Smooth muscle cell (in vitro differentiated cells): ENCODE measurements around the gene CSAD. TPM values are rescaled to one million over a fixed set of nuclear protein-coding genes. Genes with fewer than 3 reads are reported as not detected.

Experiments used
- DNase-seq: peaks from one replicate; lab custom pipeline; 2025; ENCODE audit not compliant: unreplicated experiment; lab: John Stamatoyannopoulos, UW
- H2AFZ ChIP-seq: fragments of 200-600 bp; sonication (generic); 2 replicates; pipeline ENCODE4 v1.6.0; 2016; ENCODE audit warnings: antibody characterized with exemption, low read depth, mild to moderate bottlenecking
- H3F3A ChIP-seq: fragments of 200-600 bp; sonication (generic); 2 replicates; pipeline ENCODE4 v1.6.0; 2017; ENCODE audit warnings: antibody characterized with exemption, low read depth
- H3K27ac ChIP-seq: fragments of 200-600 bp; sonication (generic); 2 replicates; pipeline ENCODE4 v1.5.1; 2016; ENCODE audit warnings: low read depth, mild to moderate bottlenecking
- H3K27me3 ChIP-seq: fragments of 200-600 bp; sonication (generic); 2 replicates; pipeline ENCODE4 v1.6.1; 2016; ENCODE audit warnings: low read depth, mild to moderate bottlenecking
- H3K36me3 ChIP-seq: fragments of 200-600 bp; sonication (generic); 2 replicates; pipeline ENCODE4 v1.5.1; 2016; ENCODE audit warnings: low read depth
- H3K4me1 ChIP-seq: fragments of 200-600 bp; sonication (generic); 2 replicates; pipeline ENCODE4 v1.5.1; 2016; ENCODE audit warnings: low read depth
- H3K4me2 ChIP-seq: fragments of 200-600 bp; sonication (generic); 2 replicates; pipeline ENCODE4 v1.6.0; 2016; ENCODE audit warnings: mild to moderate bottlenecking
- H3K4me3 ChIP-seq: fragments of 200-600 bp; sonication (generic); 2 replicates; pipeline ENCODE4 v1.5.1; 2016; ENCODE audit warnings: mild to moderate bottlenecking
- H3K79me2 ChIP-seq: fragments of 200-600 bp; sonication (generic); 2 replicates; pipeline ENCODE4 v1.6.0; 2016; ENCODE audit warnings: low read depth, mild to moderate bottlenecking
- H3K9ac ChIP-seq: fragments of 200-600 bp; sonication (generic); 2 replicates; pipeline ENCODE4 v1.6.0; 2016; ENCODE audit warnings: low read depth
- H3K9me3 ChIP-seq: fragments of 200-600 bp; sonication (generic); replicated peaks from 2 replicates; pipeline ENCODE4 v1.5.1; 2016; ENCODE audit warnings: low read depth
- H4K20me1 ChIP-seq: fragments of 200-600 bp; sonication (generic); 2 replicates; pipeline ENCODE4 v1.6.0; 2016; ENCODE audit warnings: low read depth
- CTCF ChIP-seq: fragments of 200-600 bp; sonication (generic); IDR thresholded peaks from 2 replicates; pipeline ENCODE4 v1.5.1; 2017; ENCODE audit warnings: borderline replicate concordance, mild to moderate bottlenecking, antibody characterized with exemption; ENCODE audit not compliant: insufficient read depth, poor library complexity, severe bottlenecking
- WGBS: methylation state at CpG from one replicate; pipeline ENCODE4 v1.1.7; 2016; ENCODE audit warnings: low lambda C conversion rate; 5-methylcytosine and 5-hydroxymethylcytosine counted together
- polyA plus RNA-seq: library from polyadenylated mRNA; unstranded; fragments of >200 nt; fragmentation: Nextera tagmentation; extraction: Ambion mirVana; gene quantifications from 2 replicates; pipeline ENCODE4 v1.2.1, GENCODE V29; 2016
- total RNA-seq: library from RNA; depleted of rRNA; stranded (reverse); fragments of >200 nt; gene quantifications from 2 replicates; pipeline ENCODE4 v1.2.3, GENCODE V29; 2014

CSAD gene
- total and polyA plus RNA-seq, 2 experiments from 2014 or later, result 4.8 to 10.6 TPM

GRCh38 chr12:53217051-53217930, 36.6 kb upstream of the CSAD start:
- Histone ChIP-seq H3K4me1 (peaks cover 21% of the 10 kb centered on the region), H4K20me1 (peaks cover 39% of the 10 kb centered on the region), H3K9ac (no peak overlapping the region), H3K27me3 (no peaks in the 10 kb centered on the region), H3F3A (peaks cover 3% of the 10 kb centered on the region), H3K9me3 (no peaks in the 10 kb centered on the region), H3K4me2 (peak overlapping the region; percentile 88), H3K27ac (no peak overlapping the region), H3K79me2 (peaks cover 4% of the 10 kb centered on the region), H3K4me3 (peak overlapping the region; percentile 61), H2AFZ (no peak overlapping the region), H3K36me3 (no peaks in the 10 kb centered on the region)
- 46% methylated on average over 19 of the region's 19 CpGs for WGBS
- DNase-seq, result no peak
- no peak for TF ChIP-seq CTCF

GRCh38 chr12:53215497-53215896, 34.8 kb upstream of the CSAD start:
- no peak for TF ChIP-seq CTCF
- no peak for DNase-seq

GRCh38 chr12:53214687-53215455, 34.1 kb upstream of the CSAD start:
- Histone ChIP-seq H4K20me1 (peaks cover 39% of the 10 kb centered on the region), H3K79me2 (peaks cover 4% of the 10 kb centered on the region), H3K9ac (no peak overlapping the region), H3K4me3 (no peak overlapping the region), H3K9me3 (no peaks in the 10 kb centered on the region), H3K27me3 (no peaks in the 10 kb centered on the region), H3K27ac (no peak overlapping the region), H3F3A (no peaks in the 10 kb centered on the region), H2AFZ (no peak overlapping the region), H3K4me2 (no peak overlapping the region), H3K36me3 (no peaks in the 10 kb centered on the region), H3K4me1 (peaks cover 16% of the 10 kb centered on the region)
- no peak for DNase-seq
- TF ChIP-seq CTCF, result no peak
- WGBS, result 78% methylated on average over 12 of the region's 12 CpGs

More at GRCh38 chr12:53215497-53215896, 34.8 kb upstream of the CSAD start:
- Histone ChIP-seq H3K4me1 (peaks cover 16% of the 10 kb centered on the region), H3K4me3 (no peak overlapping the region), H3K79me2 (peaks cover 4% of the 10 kb centered on the region), H3K9ac (no peak overlapping the region), H3K9me3 (no peaks in the 10 kb centered on the region), H4K20me1 (peaks cover 39% of the 10 kb centered on the region), H3K27me3 (no peaks in the 10 kb centered on the region), H3K4me2 (no peak overlapping the region), H2AFZ (no peak overlapping the region), H3F3A (peaks cover 2% of the 10 kb centered on the region), H3K27ac (no peak overlapping the region), H3K36me3 (no peaks in the 10 kb centered on the region)
- 91% methylated on average over 8 of the region's 8 CpGs for WGBS
